K562 (cell line): ENCODE results near the gene B4GALT7. TPM values are rescaled to one million over a fixed set of nuclear protein-coding genes. Genes with fewer than 3 reads are reported as not detected.
A peak's percentile ranks its signal among the peaks of the same experiment; 100 is the strongest.

Experiments
- ARID4B ChIP-seq: sonication (generic); formaldehyde crosslinking; IDR thresholded peaks from 2 replicates; pipeline ENCODE4 v1.8.0; 2022; ENCODE audit warnings: mild to moderate bottlenecking, missing genetic modification reagents
- CBFA2T3 ChIP-seq: fragments of 450-650 bp; IDR thresholded peaks from 2 replicates; pipeline ENCODE4 v1.6.1; 2017
- CBX8 ChIP-seq: fragments of 200-600 bp; sonication (generic); IDR thresholded peaks from 2 replicates; pipeline ENCODE4 v1.6.1; 2012; ENCODE audit warnings: borderline replicate concordance, mixed run types, low read depth, mild to moderate bottlenecking, moderate library complexity, mixed read lengths, low read length, control low read depth, inconsistent platforms; ENCODE audit not compliant: poor library complexity, severe bottlenecking; ENCODE audit errors: extremely low read depth
- CHD1 ChIP-seq: fragments of 200-600 bp; sonication (generic); IDR thresholded peaks from one replicate; pipeline ENCODE4 v1.6.1; 2012; ENCODE audit warnings: mild to moderate bottlenecking, moderate library complexity, low read length, inconsistent platforms
- ELF4 ChIP-seq: fragments of 450-650 bp; formaldehyde crosslinking; IDR thresholded peaks from 2 replicates; pipeline ENCODE4 v1.4.0; 2022; ENCODE audit warnings: missing genetic modification characterization
- GABPB1 ChIP-seq: sonication (generic); formaldehyde crosslinking; IDR thresholded peaks from 2 replicates; pipeline ENCODE4 v1.8.0; 2022; ENCODE audit warnings: mild to moderate bottlenecking, missing genetic modification reagents
- HCFC1 ChIP-seq: IDR thresholded peaks from 2 replicates; pipeline ENCODE4 v1.6.1; 2012; ENCODE audit warnings: low read depth, low read length, improper control_type of control experiment
- JUN ChIP-seq, 2 experiments: sonication (generic) in 1 of 2; formaldehyde crosslinking in 1 of 2; IDR thresholded peaks; 2 replicates each; pipeline versions ENCODE4 v1.6.1 to v1.8.0; 2012 to 2022; ENCODE audit warnings: borderline replicate concordance in 2 of 2, mild to moderate bottlenecking in 2 of 2, improper control_type of control experiment in 1 of 2, low read depth in 1 of 2, low read length in 1 of 2, missing genetic modification reagents in 1 of 2
- KDM5B ChIP-seq: fragments of 200-600 bp; sonication (generic); IDR thresholded peaks from 2 replicates; pipeline ENCODE4 v1.6.1; 2012; ENCODE audit warnings: low read depth, mild to moderate bottlenecking, moderate library complexity, low read length, control low read depth, inconsistent platforms; ENCODE audit not compliant: insufficient replicate concordance
- KHSRP ChIP-seq: fragments of 450-650 bp; IDR thresholded peaks from 2 replicates; pipeline ENCODE4 v1.6.1; 2017
- MCM2 ChIP-seq: fragments of 450-650 bp; IDR thresholded peaks from 2 replicates; pipeline ENCODE4 v1.6.1; 2017; ENCODE audit warnings: low read depth, mild to moderate bottlenecking
- POU5F1 ChIP-seq: fragments of 150-350 bp; IDR thresholded peaks from 2 replicates; pipeline ENCODE4 v1.6.1; 2014; ENCODE audit warnings: borderline replicate concordance, low read length, low read depth, mild to moderate bottlenecking; ENCODE audit not compliant: partially characterized antibody
- PPARD ChIP-seq: fragments of 250-450 bp; sonication (Bioruptor Pico); IDR thresholded peaks from 2 replicates; pipeline ENCODE4 v1.8.0; 2022; ENCODE audit warnings: inconsistent platforms, mild to moderate bottlenecking, moderate library complexity
- RBBP5 ChIP-seq: fragments of 200-600 bp; sonication (generic); IDR thresholded peaks from 2 replicates; pipeline ENCODE4 v1.6.1; 2012; ENCODE audit warnings: borderline replicate concordance, mild to moderate bottlenecking, low read length, control low read depth, inconsistent platforms; ENCODE audit not compliant: insufficient read depth, poor library complexity, severe bottlenecking
- RCOR1 ChIP-seq, 2 experiments: IDR thresholded peaks; 2 replicates each; pipeline ENCODE4 v1.6.1; 2012; ENCODE audit warnings: low read depth in 2 of 2, low read length in 2 of 2, borderline replicate concordance in 1 of 2, improper control_type of control experiment in 1 of 2
- SAP30 ChIP-seq: fragments of 200-600 bp; sonication (generic); IDR thresholded peaks from 2 replicates; pipeline ENCODE4 v1.6.1; 2012; ENCODE audit warnings: borderline replicate concordance, low read depth, mild to moderate bottlenecking, moderate library complexity, low read length, control low read depth, inconsistent platforms; ENCODE audit not compliant: insufficient read depth, poor library complexity, severe bottlenecking
- TEAD4 ChIP-seq, 2 experiments: sonication (generic) in 1 of 2; formaldehyde crosslinking in 1 of 2; IDR thresholded peaks; 2 replicates each; pipeline versions ENCODE4 v1.6.1 to v1.8.0; 2012 to 2022; ENCODE audit warnings: borderline replicate concordance in 1 of 2, inconsistent platforms in 1 of 2, low read length in 1 of 2, mild to moderate bottlenecking in 1 of 2, missing genetic modification reagents in 1 of 2
- THRAP3 ChIP-seq: fragments of 450-650 bp; IDR thresholded peaks from 2 replicates; pipeline ENCODE4 v1.6.1; 2016; ENCODE audit warnings: mild to moderate bottlenecking, inconsistent platforms, borderline replicate concordance
- ZNF140 ChIP-seq: fragments of 250-450 bp; sonication (Bioruptor Pico); IDR thresholded peaks from 2 replicates; pipeline ENCODE4 v1.8.0; 2021; ENCODE audit warnings: moderate library complexity, mild to moderate bottlenecking, inconsistent platforms
- polyA plus RNA-seq, 8 experiments: library from polyadenylated mRNA; depleted of rRNA in 4 of 8; stranded (reverse) in 5 of 8; unstranded in 3 of 8; fragments of >200 nt; fragmentation: Nextera tagmentation in 2 of 8; fragmentation: Illumina TruSeq in 1 of 8; extraction: Ambion mirVana in 2 of 8; extraction: Trizol in 1 of 8; gene quantifications; 2 replicates each; pipeline versions ENCODE4 v1.2.1 to v1.2.3, GENCODE V29; 2011 to 2014; ENCODE audit warnings: inconsistent platforms in 1 of 8, missing spikeins in 1 of 8
- total RNA-seq, 7 experiments: library from RNA; depleted of rRNA in 6 of 7; stranded (reverse); fragments of >200 nt in 6 of 7; fragmentation: Illumina TruSeq in 2 of 7; extraction: Trizol in 2 of 7; gene quantifications; 2 replicates each; pipeline versions ENCODE4 v1.2.1 to v1.2.3, GENCODE V29; 2011 to 2021; ENCODE audit warnings: low replicate concordance in 1 of 7

Gene B4GALT7
- total and polyA plus RNA-seq, 9 of the 15 experiments (the other 6 are each of a cell fraction or from before 2014, with no cell fraction given) = 0.34 to 17.7 (median 9.1) TPM

- TF ChIP-seq ARID4B (CRISPR knock-in tag) (peak; percentile 58), CBX8 (no peak), JUN (IDR thresholded peaks at IDR 0.05; ENCODE audit: borderline replicate concordance, low read depth, low read length) (peak; percentile 42; the same call in 1 of the 2 replicates), JUN (CRISPR knock-in tag; IDR thresholded peaks at IDR 0.05; ENCODE audit: borderline replicate concordance) (no peak), RBBP5 (peak; percentile 85), MCM2 (no peak), PPARD (no peak), SAP30 (peak; percentile 56), ZNF140 (CRISPR knock-in tag) (no peak), THRAP3 (no peak), HCFC1 (peak; percentile 96), GABPB1 (peak; percentile 68), CHD1 (peak; percentile 80), KDM5B (peak; percentile 97), TEAD4 (IDR thresholded peaks at IDR 0.05; ENCODE audit: low read length) (no peak), TEAD4 (CRISPR knock-in tag; IDR thresholded peaks at IDR 0.05; ENCODE audit: borderline replicate concordance) (no peak), ELF4 (no peak), RCOR1 (IDR thresholded peaks at IDR 0.05; ENCODE audit: borderline replicate concordance in 1 of 2, low read depth in 2 of 2, low read length in 2 of 2) (peak in 1 of 2 experiments; percentile 57; a peak in 1 of 4 replicates), POU5F1 (peak; percentile 43), KHSRP (no peak), CBFA2T3 (no peak)
These were observed 7.7 kb upstream of the B4GALT7 start, which contains the start of gene TMED9 (continued) for GRCh38 chr5:177592010-177592834.
